GM12872 (cell line): ENCODE data around the gene LAMTOR5.

ENCODE experiments used
- CTCF ChIP-seq: IDR thresholded peaks from 3 replicates; pipeline ENCODE4 v1.5.1; 2011; ENCODE audit warnings: low read depth, mild to moderate bottlenecking, low read length, moderate library complexity; ENCODE audit not compliant: insufficient read depth

Gene LAMTOR5

GRCh38 chr1:110409316-110409715 lies 1.8 kb upstream of the LAMTOR5 start:
- no peak for TF ChIP-seq CTCF

DNA sequence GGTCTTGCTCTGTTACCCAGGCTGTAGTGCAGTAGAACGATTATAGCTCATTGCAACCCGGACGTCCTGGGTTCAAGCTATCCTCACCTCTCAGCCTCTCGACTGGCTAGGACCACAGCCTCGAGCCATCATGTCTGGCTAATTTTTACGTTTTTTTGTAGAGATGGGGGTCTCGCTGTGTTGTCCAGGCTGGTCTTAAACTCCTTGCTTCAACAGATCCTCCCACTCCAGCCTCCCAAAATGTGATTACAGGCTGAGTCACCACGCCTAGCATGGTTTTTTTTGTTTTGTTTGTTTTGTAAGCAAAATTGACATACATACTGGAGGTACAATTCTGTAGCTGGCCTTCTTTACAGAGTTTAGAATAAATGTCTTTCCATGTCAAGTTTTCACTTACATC lies 994 bp upstream of the LAMTOR5 start:
- TF ChIP-seq CTCF: no peak

GRCh38 chr1:110404401-110404800 lies 3.1 kb downstream of the LAMTOR5 start:
- no peak for TF ChIP-seq CTCF

- no peak for TF ChIP-seq CTCF
These were observed 3.7 kb downstream of the LAMTOR5 start for GRCh38 chr1:110403805-110404204.

DNA sequence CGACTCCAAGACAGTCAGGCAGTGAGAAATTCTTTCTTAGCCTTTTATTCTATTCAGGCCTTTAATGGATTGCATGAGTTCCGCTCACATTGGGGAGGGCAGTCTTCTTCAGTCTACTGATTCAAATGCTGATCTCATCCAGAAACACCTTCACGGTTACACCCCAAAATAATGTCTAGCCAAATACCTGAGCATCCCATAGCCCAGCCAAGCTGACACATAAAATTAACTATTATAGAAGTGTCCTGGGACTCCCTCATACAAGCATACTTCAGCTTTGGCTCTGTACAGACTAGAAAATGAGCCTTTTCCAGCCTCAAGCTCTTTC lies 13.0 kb downstream of the LAMTOR5 start:
- no peak for TF ChIP-seq CTCF

GRCh38 chr1:110393691-110394492 lies 13.6 kb downstream of the LAMTOR5 start:
- TF ChIP-seq CTCF: no peak

DNA sequence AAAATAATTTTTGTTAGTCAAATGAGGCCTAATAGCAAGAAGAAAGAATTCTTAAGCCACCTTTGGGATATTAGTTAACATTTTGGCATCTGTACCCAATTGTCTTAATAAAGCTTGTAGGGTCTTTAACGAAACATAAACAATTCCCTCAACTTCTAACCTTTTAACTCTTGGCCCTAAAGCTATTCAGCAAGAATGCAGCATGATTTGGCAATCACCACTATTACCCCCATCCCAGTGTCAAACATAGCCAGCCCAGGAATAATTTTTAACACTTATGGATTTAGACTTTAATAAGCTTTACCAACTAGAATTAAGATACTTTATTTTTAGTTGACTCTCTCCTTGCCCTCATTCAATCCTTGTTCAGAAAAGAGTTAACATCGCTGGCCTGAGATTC lies 14.2 kb downstream of the LAMTOR5 start:
- TF ChIP-seq CTCF: no peak
